Measurements from ENCODE around the gene INTS6.

The INTS6 gene

DNA sequence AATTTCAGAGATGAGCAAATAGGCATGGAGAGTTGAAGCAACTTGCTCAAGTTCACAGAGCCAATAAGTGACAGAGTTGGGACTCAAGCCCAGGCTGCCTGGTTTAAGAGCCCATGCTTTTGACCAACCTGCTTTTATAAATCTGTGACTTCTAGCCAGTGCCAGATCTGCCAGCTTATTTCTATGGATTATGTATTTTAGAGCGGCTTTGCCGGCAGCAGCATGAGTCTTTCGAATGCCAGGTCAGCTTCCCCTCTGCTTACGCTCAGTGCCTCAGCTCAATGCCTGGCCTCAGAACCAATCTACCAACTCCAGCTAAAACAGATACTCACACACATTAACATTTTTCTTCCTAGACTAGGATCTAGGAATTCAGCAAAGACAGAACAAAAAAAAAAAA lies 111.0 kb downstream of the INTS6 start:
- no peak for TF ChIP-seq SPI1 (IDR thresholded peaks at IDR 0.05; ENCODE audit: borderline replicate concordance, low read depth)
- no peak for TF ChIP-seq REST (IDR thresholded peaks at IDR 0.05; ENCODE audit: insufficient replicate concordance, low read depth)
- TF ChIP-seq, protein P1, sequence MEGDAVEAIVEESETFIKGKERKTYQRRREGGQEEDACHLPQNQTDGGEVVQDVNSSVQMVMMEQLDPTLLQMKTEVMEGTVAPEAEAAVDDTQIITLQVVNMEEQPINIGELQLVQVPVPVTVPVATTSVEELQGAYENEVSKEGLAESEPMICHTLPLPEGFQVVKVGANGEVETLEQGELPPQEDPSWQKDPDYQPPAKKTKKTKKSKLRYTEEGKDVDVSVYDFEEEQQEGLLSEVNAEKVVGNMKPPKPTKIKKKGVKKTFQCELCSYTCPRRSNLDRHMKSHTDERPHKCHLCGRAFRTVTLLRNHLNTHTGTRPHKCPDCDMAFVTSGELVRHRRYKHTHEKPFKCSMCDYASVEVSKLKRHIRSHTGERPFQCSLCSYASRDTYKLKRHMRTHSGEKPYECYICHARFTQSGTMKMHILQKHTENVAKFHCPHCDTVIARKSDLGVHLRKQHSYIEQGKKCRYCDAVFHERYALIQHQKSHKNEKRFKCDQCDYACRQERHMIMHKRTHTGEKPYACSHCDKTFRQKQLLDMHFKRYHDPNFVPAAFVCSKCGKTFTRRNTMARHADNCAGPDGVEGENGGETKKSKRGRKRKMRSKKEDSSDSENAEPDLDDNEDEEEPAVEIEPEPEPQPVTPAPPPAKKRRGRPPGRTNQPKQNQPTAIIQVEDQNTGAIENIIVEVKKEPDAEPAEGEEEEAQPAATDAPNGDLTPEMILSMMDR (IDR thresholded peaks at IDR 0.05; ENCODE audit: insufficient read depth, low read length), result no peak
- TF ChIP-seq GABPA (IDR thresholded peaks at IDR 0.05; ENCODE audit: low read depth), result no peak
- TF ChIP-seq POLR2AphosphoS5 (IDR thresholded peaks at IDR 0.05; ENCODE audit: low read depth), result no peak
- Histone ChIP-seq H3K4me3 (replicated peaks; ENCODE audit: insufficient read depth, low read length) (no peak overlapping the region), H3K27ac (replicated peaks) (no peak overlapping the region), H3K27me3 (ENCODE audit: insufficient read depth, poor library complexity, severe bottlenecking) (no peaks in the 10 kb centered on the region)
- DNase-seq (ENCODE audit: low read depth in 1 of 2, low spot score in 1 of 2), result no peak

GRCh38 chr13:51341232-51341631 lies 111.6 kb downstream of the INTS6 start:
- no peak for TF ChIP-seq REST (IDR thresholded peaks at IDR 0.05; ENCODE audit: insufficient replicate concordance, low read depth)
- TF ChIP-seq, protein P1 (IDR thresholded peaks at IDR 0.05; ENCODE audit: insufficient read depth, low read length), result no peak
- TF ChIP-seq POLR2AphosphoS5 (IDR thresholded peaks at IDR 0.05; ENCODE audit: low read depth), result no peak
- TF ChIP-seq SPI1 (IDR thresholded peaks at IDR 0.05; ENCODE audit: borderline replicate concordance, low read depth), result no peak
- no peak for TF ChIP-seq GABPA (IDR thresholded peaks at IDR 0.05; ENCODE audit: low read depth)
- no peak overlapping the region for H3K27ac ChIP-seq (replicated peaks)
- no peak for DNase-seq (ENCODE audit: low read depth in 1 of 2, low spot score in 1 of 2)
- H3K27me3 ChIP-seq (ENCODE audit: insufficient read depth, poor library complexity, severe bottlenecking), result no peaks in the 10 kb centered on the region
- H3K4me3 ChIP-seq (replicated peaks; ENCODE audit: insufficient read depth, low read length), result no peak overlapping the region

GRCh38 chr13:51339952-51340732 lies 112.7 kb downstream of the INTS6 start:
- Histone ChIP-seq H3K27ac (replicated peaks) (no peak overlapping the region), H3K27me3 (ENCODE audit: insufficient read depth, poor library complexity, severe bottlenecking) (no peaks in the 10 kb centered on the region), H3K4me3 (replicated peaks; ENCODE audit: insufficient read depth, low read length) (no peak overlapping the region)
- no peak for TF ChIP-seq REST (IDR thresholded peaks at IDR 0.05; ENCODE audit: insufficient replicate concordance, low read depth)
- TF ChIP-seq, protein P1 (IDR thresholded peaks at IDR 0.05; ENCODE audit: insufficient read depth, low read length), result no peak
- TF ChIP-seq SPI1 (IDR thresholded peaks at IDR 0.05; ENCODE audit: borderline replicate concordance, low read depth), result no peak
- no peak for TF ChIP-seq GABPA (IDR thresholded peaks at IDR 0.05; ENCODE audit: low read depth)
- no peak for TF ChIP-seq POLR2AphosphoS5 (IDR thresholded peaks at IDR 0.05; ENCODE audit: low read depth)
- no peak for DNase-seq (ENCODE audit: low read depth in 1 of 2, low spot score in 1 of 2)
